ENCODE data around the gene SLC35F3.

GRCh38 chr1:234262007-234262753, 357.7 kb downstream of the SLC35F3 start:
- TF ChIP-seq CTCF (IDR thresholded peaks at IDR 0.05; ENCODE audit: low read depth, low read length) (no peak), MAX (IDR thresholded peaks at IDR 0.05; ENCODE audit: low read depth, low read length) (no peak), POLR2A (IDR thresholded peaks at IDR 0.05; ENCODE audit: extremely low read depth, insufficient read length) (no peak)

All from NB4 (cell line).